IPS-15b (cell line): ENCODE data around the gene OR13C3.
"Not testable (repeated sequence)": the region's sequence is repeated elsewhere in the genome, so short reads cannot be mapped to it uniquely, and the experiment has no call there.

Source experiments
- H3K27me3 ChIP-seq: one replicate; pipeline ENCODE4 v1.6.1; 2013; ENCODE audit warnings: low read length; ENCODE audit not compliant: control insufficient read depth, insufficient read depth
- H3K36me3 ChIP-seq: one replicate; pipeline ENCODE4 v1.6.1; 2013; ENCODE audit warnings: low read length; ENCODE audit not compliant: control insufficient read depth, insufficient read depth
- H3K4me1 ChIP-seq: one replicate; pipeline ENCODE4 v1.6.1; 2013; ENCODE audit warnings: mild to moderate bottlenecking, low read length; ENCODE audit not compliant: control insufficient read depth, insufficient read depth
- H3K4me3 ChIP-seq: one replicate; pipeline ENCODE4 v1.5.1; 2013; ENCODE audit warnings: low read depth, low read length
- H3K9ac ChIP-seq: one replicate; pipeline ENCODE4 v1.6.1; 2013; ENCODE audit warnings: low read depth, mild to moderate bottlenecking, low read length
- H3K9me3 ChIP-seq: one replicate; pipeline ENCODE4 v1.6.1; 2013; ENCODE audit warnings: mild to moderate bottlenecking, low read length; ENCODE audit not compliant: control insufficient read depth, insufficient read depth

Gene OR13C3

DNA sequence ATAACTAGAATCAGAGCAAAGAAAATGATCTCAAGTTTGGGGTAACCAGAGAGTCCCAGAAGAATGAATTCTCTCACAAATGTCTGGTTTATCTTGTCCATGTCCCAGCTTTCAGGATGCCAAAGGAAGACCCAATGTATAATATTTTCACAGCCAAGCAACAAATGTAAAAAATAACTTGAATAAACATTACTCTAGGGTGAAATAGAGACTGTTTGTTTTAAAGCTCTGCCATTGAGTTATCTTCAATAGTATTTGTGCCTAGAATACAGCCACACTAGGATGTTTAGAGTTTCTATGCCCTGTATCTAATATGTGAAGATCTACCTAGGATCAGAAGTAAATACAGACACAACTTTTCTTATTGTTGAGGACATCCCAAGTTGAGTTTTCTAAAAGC is 9.5 kb downstream of the OR13C3 start, which contains the start of gene OR13C4:
Gene OR13C4, minus strand, starts transcription at position 101 of the 400 bp plus-strand sequence. Its CDS starts 0 bp downstream, at position 101.
- Histone ChIP-seq H3K9ac (no peak within 1 kb of the TSS), H3K36me3 (no peaks in the 10 kb centered on the region), H3K4me1 (no peaks in the 10 kb centered on the region), H3K9me3 (no peaks in the 10 kb centered on the region), H3K4me3 (no peak within 1 kb of the TSS), H3K27me3 (no peaks in the 10 kb centered on the region)

GRCh38 chr9:104520241-104520640 is 16.4 kb downstream of the OR13C3 start:
- not testable (repeated sequence) for H3K27me3 ChIP-seq, H3K4me3 ChIP-seq, H3K9ac ChIP-seq

GRCh38 chr9:104514901-104515300 is 21.8 kb downstream of the OR13C3 start:
- Histone ChIP-seq H3K9me3 (no peaks in the 10 kb centered on the region), H3K9ac (no peak overlapping the region), H3K36me3 (no peaks in the 10 kb centered on the region), H3K4me1 (no peaks in the 10 kb centered on the region), H3K27me3 (no peaks in the 10 kb centered on the region), H3K4me3 (no peak overlapping the region)

More at GRCh38 chr9:104520241-104520640, 16.4 kb downstream of the OR13C3 start:
- H3K4me1 ChIP-seq, H3K36me3 ChIP-seq, H3K9me3 ChIP-seq: not testable (repeated sequence)

DNA sequence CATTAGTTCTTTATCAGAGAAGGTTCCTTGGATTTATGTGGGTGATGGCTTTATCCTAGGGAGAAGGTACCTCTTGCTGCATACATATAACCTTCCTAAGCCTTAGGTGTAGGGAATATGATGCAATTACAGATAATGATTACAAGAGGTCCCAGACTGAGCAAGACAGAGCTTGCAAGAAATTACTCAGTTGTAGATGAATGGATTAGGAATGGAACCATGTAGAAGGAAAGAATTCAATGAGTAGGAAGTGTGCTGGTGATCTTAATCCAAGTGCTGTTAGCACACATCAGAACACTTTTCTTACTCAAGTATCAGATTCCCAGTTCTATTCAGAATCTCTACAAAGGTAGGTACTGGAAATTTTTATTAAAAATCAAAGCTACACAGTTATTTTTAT is 30.1 kb downstream of the OR13C3 start:
- Histone ChIP-seq H3K9ac (no peak overlapping the region), H3K9me3 (no peaks in the 10 kb centered on the region), H3K4me3 (no peak overlapping the region), H3K27me3 (no peaks in the 10 kb centered on the region), H3K4me1 (no peaks in the 10 kb centered on the region), H3K36me3 (no peaks in the 10 kb centered on the region)

- no peaks in the 10 kb centered on the region for H3K27me3 ChIP-seq
- no peak within 1 kb of the TSS for H3K4me3 ChIP-seq
- H3K9ac ChIP-seq, result no peak within 1 kb of the TSS
- no peaks in the 10 kb centered on the region for H3K4me1 ChIP-seq
- no peaks in the 10 kb centered on the region for H3K9me3 ChIP-seq
- no peaks in the 10 kb centered on the region for H3K36me3 ChIP-seq
These were observed 32.7 kb downstream of the OR13C3 start, which contains the start of gene OR13F1 for GRCh38 chr9:104503963-104504362. Gene OR13F1 (plus strand): TSS chr9:104504263. CDS start chr9:104504263, 0 bp downstream.

DNA sequence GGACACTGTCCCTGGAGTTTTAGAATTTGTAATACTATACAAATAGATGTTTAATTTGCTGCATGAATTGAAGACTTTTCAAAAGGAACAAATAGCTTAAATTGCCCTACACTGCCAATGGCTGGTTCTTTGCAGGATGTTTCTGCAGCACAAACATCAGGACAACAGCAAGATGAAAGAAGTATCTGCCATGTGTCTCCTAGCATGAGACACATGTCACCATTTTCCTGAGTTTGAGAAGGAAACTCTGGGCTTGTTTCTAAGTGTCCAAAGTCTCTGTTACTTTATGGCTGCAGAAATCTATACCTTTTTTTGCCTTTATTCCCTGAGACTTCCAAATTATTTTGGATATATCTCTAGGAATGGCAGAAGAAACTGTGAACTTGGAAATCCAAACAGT is 33.2 kb downstream of the OR13C3 start:
- Histone ChIP-seq H3K4me1 (no peaks in the 10 kb centered on the region), H3K36me3 (no peaks in the 10 kb centered on the region), H3K27me3 (no peaks in the 10 kb centered on the region), H3K9me3 (no peaks in the 10 kb centered on the region), H3K4me3 (no peak overlapping the region), H3K9ac (no peak overlapping the region)

- no peaks in the 10 kb centered on the region for H3K36me3 ChIP-seq
- no peaks in the 10 kb centered on the region for H3K9me3 ChIP-seq
- no peaks in the 10 kb centered on the region for H3K27me3 ChIP-seq
- H3K9ac ChIP-seq, result no peak overlapping the region
- no peaks in the 10 kb centered on the region for H3K4me1 ChIP-seq
- no peak overlapping the region for H3K4me3 ChIP-seq
These were observed 41.8 kb downstream of the OR13C3 start for GRCh38 chr9:104494808-104495207.
